Sigmoid colon (tissue), 7 donors: ENCODE measurements around the gene TIMM13. TPM values are rescaled to one million over a fixed set of nuclear protein-coding genes. Genes with fewer than 3 reads are reported as not detected.

ENCODE experiments used
- DNase-seq: peaks from one replicate; pipeline ENCODE4 v3.0.0-alpha.2; 2019
- H3K27ac ChIP-seq, 4 donors: fragments of 200-600 bp; sonication (generic); one replicate each; pipeline ENCODE4 v1.5.1; 2016 to 2019; ENCODE audit warnings: mild to moderate bottlenecking in 1 of 4
- H3K27me3 ChIP-seq, 3 donors: fragments of 200-600 bp; sonication (generic); one replicate each; pipeline ENCODE4 v1.5.1; 2019; ENCODE audit warnings: mild to moderate bottlenecking in 1 of 3
- H3K36me3 ChIP-seq, 4 donors: fragments of 200-600 bp; sonication (generic); one replicate each; pipeline ENCODE4 v1.5.1; 2016 to 2019
- H3K4me1 ChIP-seq, 4 donors: fragments of 200-600 bp; sonication (generic); one replicate each; pipeline ENCODE4 v1.5.1; 2017 to 2019
- H3K4me3 ChIP-seq, 4 donors: fragments of 200-600 bp; sonication (generic); one replicate each; pipeline ENCODE4 v1.5.1; 2017 to 2019; ENCODE audit warnings: mild to moderate bottlenecking in 2 of 4, moderate library complexity in 1 of 4
- H3K9me3 ChIP-seq, 4 donors: fragments of 200-600 bp in 3 of 4; sonication (generic) in 3 of 4; one replicate each; pipeline versions ENCODE4 v1.5.1 to v1.6.1; 2013 to 2019
- CTCF ChIP-seq, 4 experiments: fragments of 450-650 bp in 3 of 4; fragments of 200-600 bp in 1 of 4; IDR thresholded peaks; one replicate each; pipeline ENCODE4 v1.5.1; 2016 to 2019; ENCODE audit warnings: antibody characterized with exemption in 4 of 4, mild to moderate bottlenecking in 3 of 4, moderate library complexity in 2 of 4
- EP300 ChIP-seq, 4 donors: sonication (generic); formaldehyde crosslinking; IDR thresholded peaks; one replicate each; pipeline ENCODE4 v1.6.1; 2017; ENCODE audit warnings: antibody characterized with exemption in 4 of 4
- POLR2A ChIP-seq, 2 donors: fragments of 450-650 bp; IDR thresholded peaks; one replicate each; pipeline ENCODE4 v1.6.1; 2016; ENCODE audit warnings: antibody characterized with exemption in 2 of 2, mild to moderate bottlenecking in 2 of 2, moderate library complexity in 2 of 2
- POLR2AphosphoS5 ChIP-seq, 4 donors: sonication (generic); formaldehyde crosslinking; IDR thresholded peaks; one replicate each; pipeline ENCODE4 v1.6.1; 2017; ENCODE audit warnings: antibody characterized with exemption in 4 of 4
- WGBS, 2 donors: extraction: QIAGEN DNeasy Blood & Tissue Kit; methylation state at CpG; one replicate each; pipeline ENCODE4 v1.1.7; 2013; 5-methylcytosine and 5-hydroxymethylcytosine counted together
- intact Hi-C: fragments of 100-400 bp; cut with DNase I; formaldehyde crosslinking; loops from one replicate; pipeline ENCODE4 v1.15.1; 2023
- polyA plus RNA-seq, 3 donors: library from polyadenylated mRNA; stranded (reverse); fragments of 200-250 nt; gene quantifications; one replicate each; pipeline ENCODE4 v1.2.3, GENCODE V29; 2013
- total RNA-seq, 4 donors: library from RNA; depleted of rRNA; stranded (reverse); fragments of >200 nt; gene quantifications; one replicate each; pipeline ENCODE4 v1.1.0, GENCODE V29; 2016
- donor health status: healthy with polysubstance abuse.
- donor health status: Bipolar disorder and iron deficiency.
- donor health status: healthy.

TIMM13 gene
- total and polyA plus RNA-seq, 7 donors: 23.6 to 135 (median 29.3) TPM

- no peak for TF ChIP-seq POLR2A (IDR thresholded peaks at IDR 0.05)
- no peak for TF ChIP-seq CTCF (IDR thresholded peaks at IDR 0.05)
- TF ChIP-seq EP300 (IDR thresholded peaks at IDR 0.05): no peak
- TF ChIP-seq POLR2AphosphoS5 (IDR thresholded peaks at IDR 0.05): no peak
- DNase-seq: no peak
- no peak overlapping the region for H3K4me3 ChIP-seq
- no peaks in the 10 kb centered on the region for H3K9me3 ChIP-seq
- H3K36me3 ChIP-seq: no peaks in the 10 kb centered on the region
- intact Hi-C loops: no loop called here
- peaks cover 0 to 8% (median 3%) of the 10 kb centered on the region in 3 donors for H3K27me3 ChIP-seq
- H3K4me1 ChIP-seq: peaks cover 0 to 4% (median 2%) of the 10 kb centered on the region in 4 donors
- 70% methylated on average over 18 of the region's 18 CpGs for WGBS, 2 donors
- H3K27ac ChIP-seq: peak overlapping the region in 1 of 4 donors; percentile 37
Observed at GRCh38 chr19:2381148-2381820, 46.1 kb downstream of the TIMM13 start.

GRCh38 chr19:2380567-2380966 is 46.8 kb downstream of the TIMM13 start:
- WGBS, 2 donors: 92 to 96% methylated on average over 2 of the region's 2 CpGs
- TF ChIP-seq CTCF (IDR thresholded peaks at IDR 0.05) (no peak), POLR2AphosphoS5 (IDR thresholded peaks at IDR 0.05) (no peak), POLR2A (IDR thresholded peaks at IDR 0.05) (no peak), EP300 (IDR thresholded peaks at IDR 0.05) (no peak)
- H3K27me3 ChIP-seq: peaks cover 0 to 7% (median 3%) of the 10 kb centered on the region in 3 donors

GRCh38 chr19:2376784-2377519 is 50.4 kb downstream of the TIMM13 start:
- Histone ChIP-seq H3K4me3 (no peak overlapping the region), H3K36me3 (no peaks in the 10 kb centered on the region), H3K9me3 (no peaks in the 10 kb centered on the region), H3K4me1 (no peaks in the 10 kb centered on the region), H3K27ac (no peak overlapping the region), H3K27me3 (peaks cover 0 to 3% (median 0%) of the 10 kb centered on the region in 3 donors)
- DNase-seq: no peak
- TF ChIP-seq POLR2A (IDR thresholded peaks at IDR 0.05): no peak
- WGBS, 2 donors: 60 to 80% methylated on average over 15 of the region's 15 CpGs
- intact Hi-C loops: no loop called here

More at GRCh38 chr19:2380567-2380966, 46.8 kb downstream of the TIMM13 start:
- H3K4me3 ChIP-seq: no peak overlapping the region
- H3K27ac ChIP-seq: no peak overlapping the region
- peaks cover 0 to 4% (median 2%) of the 10 kb centered on the region in 4 donors for H3K4me1 ChIP-seq
- no peaks in the 10 kb centered on the region for H3K36me3 ChIP-seq
- H3K9me3 ChIP-seq: no peaks in the 10 kb centered on the region
- intact Hi-C loops: no loop called here
- no peak for DNase-seq

Other genes with a start within 250 kb of the TIMM13 start
- 10 to 100 TPM; 40.7 to 57.3 (median 42.8) TPM for gene PLEKHJ1, start 191.3 kb downstream of the TIMM13 start, total RNA-seq
- gene PLEKHJ1, start 191.3 kb downstream of the TIMM13 start, polyA plus RNA-seq: 100 to 1,000 TPM; 228 to 255 (median 247) TPM
- 10 to 100 TPM; 17.5 to 59.8 (median 24.4) TPM for gene SF3A2, start 190.8 kb downstream of the TIMM13 start, total RNA-seq
- gene SF3A2, start 190.8 kb downstream of the TIMM13 start, polyA plus RNA-seq: 10 to 100 TPM; 16.9 to 61.3 (median 26.4) TPM
- 1 to 10 TPM in 2 of 4 donors, under 1 TPM in 1, not detected in 1; 0.99 to 1.9 (median 1.8) TPM for gene AMH, start 178.3 kb downstream of the TIMM13 start, total RNA-seq
- 1 to 10 TPM in 1 of 3 donors, under 1 TPM in 1, not detected in 1; 0.69 to 3.3 TPM for gene AMH, start 178.3 kb downstream of the TIMM13 start, polyA plus RNA-seq
- gene JSRP1, start 171.2 kb downstream of the TIMM13 start, total RNA-seq: under 1 TPM in 1 of 4 donors, not detected in 3; 0.36 TPM
- gene JSRP1, start 171.2 kb downstream of the TIMM13 start, polyA plus RNA-seq: 1 to 10 TPM in 2 of 3 donors, not detected in 1; 1.0 to 1.6 TPM
- gene PEAK3, start 145.4 kb downstream of the TIMM13 start, total RNA-seq: under 1 TPM; 0.41 to 0.82 (median 0.63) TPM
- under 1 TPM; under 0.01 to 0.74 (median 0.46) TPM for gene PEAK3, start 145.4 kb downstream of the TIMM13 start, polyA plus RNA-seq
- under 1 TPM in 1 of 4 donors, not detected in 3; 0.14 TPM for gene LINGO3, start 119.4 kb downstream of the TIMM13 start, total RNA-seq
- under 1 TPM in 1 of 3 donors, not detected in 2; 0.70 TPM for gene LINGO3, start 119.4 kb downstream of the TIMM13 start, polyA plus RNA-seq
- 100 to 1,000 TPM in 2 of 4 donors, 10 to 100 TPM in 2; 51.5 to 139 (median 100) TPM for gene LSM7, start 99.0 kb downstream of the TIMM13 start, total RNA-seq
- 100 to 1,000 TPM; 234 to 427 (median 235) TPM for gene LSM7, start 99.0 kb downstream of the TIMM13 start, polyA plus RNA-seq
- 10 to 100 TPM; 14.6 to 47.4 (median 24.0) TPM for gene SPPL2B, start 98.9 kb downstream of the TIMM13 start, total RNA-seq
- 100 to 1,000 TPM in 1 of 3 donors, 10 to 100 TPM in 1, 1 to 10 TPM in 1; 6.0 to 145 (median 12.0) TPM for gene SPPL2B, start 98.9 kb downstream of the TIMM13 start, polyA plus RNA-seq
- gene TMPRSS9, start 67.3 kb downstream of the TIMM13 start, total RNA-seq: under 1 TPM in 3 of 4 donors, not detected in 1; 0.16 to 0.68 (median 0.28) TPM
- under 1 TPM in 1 of 3 donors, not detected in 2; 0.26 TPM for gene TMPRSS9, start 67.3 kb downstream of the TIMM13 start, polyA plus RNA-seq
- gene LMNB2, start 29.4 kb upstream of the TIMM13 start, total RNA-seq: 10 to 100 TPM in 3 of 4 donors, 1 to 10 TPM in 1; 7.4 to 19.7 (median 12.6) TPM
- 10 to 100 TPM; 15.0 to 74.4 (median 20.3) TPM for gene LMNB2, start 29.4 kb upstream of the TIMM13 start, polyA plus RNA-seq
- gene GADD45B, start 48.5 kb upstream of the TIMM13 start, total RNA-seq: 100 to 1,000 TPM in 2 of 4 donors, 10 to 100 TPM in 2; 82.0 to 708 (median 108) TPM
- gene GADD45B, start 48.5 kb upstream of the TIMM13 start, polyA plus RNA-seq: 10 to 100 TPM; 25.0 to 56.3 (median 54.7) TPM